Measurements from ENCODE around the gene PIGV.
"Not testable (repeated sequence)": the region's sequence is repeated elsewhere in the genome, so short reads cannot be mapped to it uniquely, and the experiment has no call there.

Gene PIGV

GRCh38 chr1:26797627-26798026 is 9.9 kb downstream of the PIGV start:
- DNase-seq: no peak

- no peak for DNase-seq
Observed at GRCh38 chr1:26799479-26800142, 11.9 kb downstream of the PIGV start.

GRCh38 chr1:26803932-26804331 is 16.2 kb downstream of the PIGV start:
- not testable (repeated sequence) for DNase-seq

- peak; percentile 28 to 74 (median 70) for DNase-seq
Observed at GRCh38 chr1:26810105-26810504, 22.4 kb downstream of the PIGV start.

- DNase-seq: no peak
Observed at GRCh38 chr1:26811057-26811456, 23.3 kb downstream of the PIGV start.

- DNase-seq: no peak
Observed at GRCh38 chr1:26811708-26812107, 24.0 kb downstream of the PIGV start.

GRCh38 chr1:26814377-26814776 is 26.6 kb downstream of the PIGV start:
- no peak for DNase-seq

- DNase-seq: no peak
Observed at GRCh38 chr1:26814893-26815292, 27.1 kb downstream of the PIGV start.

GRCh38 chr1:26820784-26821269 is 33.1 kb downstream of the PIGV start:
- DNase-seq: no peak

GRCh38 chr1:26822737-26823395 is 35.1 kb downstream of the PIGV start:
- no peak for DNase-seq

GRCh38 chr1:26824731-26825130 is 37.0 kb downstream of the PIGV start:
- DNase-seq: no peak

GRCh38 chr1:26826261-26827105 is 38.7 kb downstream of the PIGV start, which contains the start of gene ZDHHC18:
TSS of gene ZDHHC18 (plus strand) at chr1:26826688. CDS start at chr1:26826805, 117 bp downstream.
- DNase-seq: peak; percentile 68 to 87 (median 81)

GRCh38 chr1:26827106-26827604 is 39.4 kb downstream of the PIGV start:
- DNase-seq: no peak

GRCh38 chr1:26827663-26828062 is 39.9 kb downstream of the PIGV start:
- no peak for DNase-seq

- no peak for DNase-seq
Observed at GRCh38 chr1:26828411-26828991, 40.8 kb downstream of the PIGV start.

- DNase-seq: no peak
Observed at GRCh38 chr1:26829184-26829911, 41.6 kb downstream of the PIGV start.

- DNase-seq: no peak
Observed at GRCh38 chr1:26831059-26831458, 43.3 kb downstream of the PIGV start.

GRCh38 chr1:26831546-26832248 is 43.9 kb downstream of the PIGV start:
- DNase-seq: peak in 1 of 3 experiments; percentile 8

- DNase-seq: no peak
Observed at GRCh38 chr1:26832249-26832960, 44.7 kb downstream of the PIGV start.
